PC-9 (cell line): ENCODE results near the gene MET.
"Not testable (repeated sequence)": the region's sequence is repeated elsewhere in the genome, so short reads cannot be mapped to it uniquely, and the experiment has no call there.

ENCODE experiments used
- EZH2 ChIP-seq: fragments of 200-600 bp; sonication (generic); IDR thresholded peaks from 2 replicates; pipeline ENCODE4 v1.8.0; 2017; ENCODE audit warnings: antibody characterized with exemption, low read depth
- TF ChIP-seq, protein P1 (sequence below): fragments of 200-600 bp; sonication (generic); conservative IDR thresholded peaks from 2 replicates; pipeline ENCODE4 v1.6.1; 2017; ENCODE audit warnings: mixed run types, antibody characterized with exemption, mild to moderate bottlenecking, moderate library complexity

DNA sequence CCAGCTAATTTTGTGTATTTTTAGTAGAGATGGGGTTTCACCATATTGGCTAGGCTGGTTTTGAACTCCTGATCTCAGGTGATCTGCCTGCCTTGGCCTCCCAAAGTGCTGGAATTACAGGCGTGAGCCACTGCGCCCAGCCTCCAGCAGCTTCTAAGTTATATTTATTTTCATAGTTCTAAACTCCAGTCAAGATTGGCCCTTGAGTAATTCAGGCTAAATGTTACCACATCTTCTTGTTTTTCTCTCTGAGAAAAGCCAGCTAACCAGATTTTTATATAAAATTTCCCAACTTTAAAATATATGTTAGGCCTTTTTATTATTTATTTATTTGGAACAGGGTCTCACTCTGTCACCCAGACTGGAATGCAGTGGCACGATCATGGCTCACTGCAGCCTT is 141.4 kb downstream of the MET start:
- TF ChIP-seq, protein P1, sequence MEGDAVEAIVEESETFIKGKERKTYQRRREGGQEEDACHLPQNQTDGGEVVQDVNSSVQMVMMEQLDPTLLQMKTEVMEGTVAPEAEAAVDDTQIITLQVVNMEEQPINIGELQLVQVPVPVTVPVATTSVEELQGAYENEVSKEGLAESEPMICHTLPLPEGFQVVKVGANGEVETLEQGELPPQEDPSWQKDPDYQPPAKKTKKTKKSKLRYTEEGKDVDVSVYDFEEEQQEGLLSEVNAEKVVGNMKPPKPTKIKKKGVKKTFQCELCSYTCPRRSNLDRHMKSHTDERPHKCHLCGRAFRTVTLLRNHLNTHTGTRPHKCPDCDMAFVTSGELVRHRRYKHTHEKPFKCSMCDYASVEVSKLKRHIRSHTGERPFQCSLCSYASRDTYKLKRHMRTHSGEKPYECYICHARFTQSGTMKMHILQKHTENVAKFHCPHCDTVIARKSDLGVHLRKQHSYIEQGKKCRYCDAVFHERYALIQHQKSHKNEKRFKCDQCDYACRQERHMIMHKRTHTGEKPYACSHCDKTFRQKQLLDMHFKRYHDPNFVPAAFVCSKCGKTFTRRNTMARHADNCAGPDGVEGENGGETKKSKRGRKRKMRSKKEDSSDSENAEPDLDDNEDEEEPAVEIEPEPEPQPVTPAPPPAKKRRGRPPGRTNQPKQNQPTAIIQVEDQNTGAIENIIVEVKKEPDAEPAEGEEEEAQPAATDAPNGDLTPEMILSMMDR, result not testable (repeated sequence)
- not testable (repeated sequence) for TF ChIP-seq EZH2
